Small intestine (tissue), 7 donors: Measurements from ENCODE around the gene CAMKK2. TPM values are rescaled to one million over a fixed set of nuclear protein-coding genes. Genes with fewer than 3 reads are reported as not detected.
"Not testable (repeated sequence)": the region's sequence is repeated elsewhere in the genome, so short reads cannot be mapped to it uniquely, and the experiment has no call there.

Experiments
- DNase-seq, 2 donors: peaks; one replicate each; pipeline versions ENCODE4 v3.0.0 to v3.0.0-alpha.2; 2013
- FAIRE-seq: peaks from 2 replicates; lab custom pipeline; 2012; peaks lifted over from hg19 to GRCh38; lab: Jason Lieb, UNC
- H3K27ac ChIP-seq, 3 donors: one replicate each; pipeline ENCODE4 v1.5.1; 2013; ENCODE audit warnings: low read length in 2 of 3, mild to moderate bottlenecking in 2 of 3, control low read depth in 1 of 3, inconsistent platforms in 1 of 3, low read depth in 1 of 3, moderate library complexity in 1 of 3
- H3K27me3 ChIP-seq, 3 donors: one replicate each; pipeline ENCODE4 v1.6.1; 2013; ENCODE audit warnings: low read length in 3 of 3, inconsistent platforms in 1 of 3; ENCODE audit not compliant: control insufficient read depth in 3 of 3, insufficient read depth in 3 of 3
- H3K36me3 ChIP-seq, 3 donors: one replicate each; pipeline ENCODE4 v1.6.1; 2013; ENCODE audit warnings: low read length in 3 of 3, inconsistent platforms in 1 of 3, low read depth in 1 of 3, mild to moderate bottlenecking in 1 of 3, moderate library complexity in 1 of 3; ENCODE audit not compliant: control insufficient read depth in 3 of 3, insufficient read depth in 2 of 3
- H3K4me1 ChIP-seq, 3 donors: one replicate each; pipeline ENCODE4 v1.6.1; 2013; ENCODE audit warnings: low read length in 2 of 3, inconsistent platforms in 1 of 3, low read depth in 1 of 3, mild to moderate bottlenecking in 1 of 3, moderate library complexity in 1 of 3; ENCODE audit not compliant: control insufficient read depth in 3 of 3, insufficient read depth in 2 of 3
- H3K4me3 ChIP-seq, 3 donors: one replicate each; pipeline ENCODE4 v1.5.1; 2013; ENCODE audit warnings: low read length in 3 of 3, control low read depth in 1 of 3, inconsistent platforms in 1 of 3, low read depth in 1 of 3, mild to moderate bottlenecking in 1 of 3, moderate library complexity in 1 of 3
- H3K9me3 ChIP-seq, 2 donors: one replicate each; pipeline ENCODE4 v1.6.1; 2013; ENCODE audit warnings: low read depth in 1 of 2, low read length in 1 of 2; ENCODE audit not compliant: control insufficient read depth in 2 of 2, insufficient read depth in 1 of 2
- WGBS, 3 donors: extraction: QIAGEN DNeasy Blood & Tissue Kit; methylation state at CpG; one replicate each; pipeline ENCODE4 v1.1.7; 2013; 5-methylcytosine and 5-hydroxymethylcytosine counted together
- polyA plus RNA-seq, 4 donors: library from polyadenylated mRNA; stranded (reverse) in 3 of 4; unstranded in 1 of 4; fragments of 200-250 nt in 3 of 4; fragments of 120-200 nt in 1 of 4; gene quantifications; one replicate each; pipeline versions ENCODE4 v1.2.1 to v1.2.3, GENCODE V29; 2013
- donor health status: healthy with polysubstance abuse.
- donor health status: control.
- donor health status: control.
- donor health status: Bipolar disorder and iron deficiency.
- donor health status: healthy.

Gene CAMKK2
- polyA plus RNA-seq, 4 donors, result 25.4 to 46.5 (median 39.5) TPM

DNA sequence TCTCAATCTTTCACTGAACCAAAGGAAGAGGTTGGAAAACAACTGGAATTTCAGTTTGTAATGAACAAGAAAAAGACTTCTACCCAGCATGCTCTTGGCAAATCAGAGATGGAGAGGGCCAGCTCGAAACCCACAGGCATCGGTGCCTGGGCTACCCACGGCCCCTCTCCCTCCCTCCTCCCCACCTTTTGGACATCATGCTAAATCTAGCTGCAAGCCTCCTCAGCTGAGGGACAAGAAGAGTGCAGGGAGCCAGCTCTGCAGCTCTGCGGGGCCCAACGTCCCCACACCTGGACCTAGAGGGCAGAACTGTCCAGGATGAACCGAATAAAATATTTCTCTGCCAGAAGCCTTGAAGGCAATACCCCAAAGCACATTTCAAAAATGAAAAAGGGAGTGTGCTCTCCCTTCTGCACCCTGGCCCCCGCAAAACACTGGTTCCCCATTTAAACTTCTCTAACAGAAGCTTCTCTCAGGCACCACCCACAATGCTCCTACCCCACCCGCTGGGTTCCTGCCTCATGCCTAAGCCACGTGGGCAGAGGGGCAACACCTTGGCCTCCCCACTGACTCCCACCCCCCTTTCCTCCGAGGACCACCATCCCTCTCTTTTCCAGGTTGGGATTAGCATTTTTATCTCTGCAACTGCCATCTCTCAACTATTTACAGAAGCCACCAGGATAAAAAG is 8.2 kb downstream of the CAMKK2 start:
- Histone ChIP-seq H3K9me3 (no peaks in the 10 kb centered on the region), H3K4me1 (no peaks in the 10 kb centered on the region), H3K27ac (peak overlapping the region in 1 of 3 donors; percentile 58), H3K27me3 (no peaks in the 10 kb centered on the region), H3K4me3 (no peak overlapping the region), H3K36me3 (peaks cover 0 to 58% (median 0%) of the 10 kb centered on the region in 3 donors)
- FAIRE-seq (no peak), DNase-seq (no peak)
- WGBS, 3 donors, result 56 to 65% (median 64%) methylated on average over 10 of the region's 10 CpGs

DNA sequence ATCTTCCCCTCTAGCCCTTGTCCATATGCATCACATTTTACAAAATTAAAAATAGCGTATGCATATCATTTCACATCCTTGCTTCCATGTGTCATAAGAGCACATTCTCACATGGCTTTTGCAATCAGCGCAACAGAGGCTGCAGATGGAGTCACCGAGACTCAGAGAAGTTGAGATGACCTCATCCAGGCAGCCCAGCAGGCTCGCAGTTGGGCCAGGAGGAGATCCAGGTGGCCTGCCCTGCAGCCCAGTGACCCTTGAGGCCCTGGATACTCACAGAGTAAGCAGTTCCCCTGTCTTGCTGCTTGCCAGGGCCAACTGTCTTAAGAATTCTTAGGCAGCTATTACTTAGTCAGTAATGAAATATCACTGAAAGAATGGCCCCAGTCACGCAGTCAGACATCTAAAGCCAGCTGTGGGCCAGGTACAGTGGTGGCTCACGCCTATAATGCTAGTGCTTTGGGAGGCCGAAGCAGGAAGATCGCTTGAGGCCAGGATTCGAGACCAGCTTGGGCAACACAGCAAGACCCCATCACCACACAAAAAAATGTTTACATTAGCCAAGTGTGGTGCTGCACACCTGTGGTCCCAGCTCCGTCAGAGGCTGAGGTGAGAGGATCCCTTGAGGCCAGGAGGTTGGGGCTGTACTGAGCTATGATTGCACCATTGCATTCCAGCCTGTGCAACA is 9.1 kb downstream of the CAMKK2 start:
- H3K4me1 ChIP-seq, result no peaks in the 10 kb centered on the region
- 89 to 91% (median 90%) methylated on average over 10 of the region's 10 CpGs for WGBS, 3 donors
- H3K27me3 ChIP-seq, result no peaks in the 10 kb centered on the region
- H3K27ac ChIP-seq, result no peak overlapping the region
- FAIRE-seq (no peak), DNase-seq (no peak)
- H3K4me3 ChIP-seq, result no peak overlapping the region
- no peaks in the 10 kb centered on the region for H3K9me3 ChIP-seq
- H3K36me3 ChIP-seq, result peaks cover 0 to 62% (median 0%) of the 10 kb centered on the region in 3 donors

DNA sequence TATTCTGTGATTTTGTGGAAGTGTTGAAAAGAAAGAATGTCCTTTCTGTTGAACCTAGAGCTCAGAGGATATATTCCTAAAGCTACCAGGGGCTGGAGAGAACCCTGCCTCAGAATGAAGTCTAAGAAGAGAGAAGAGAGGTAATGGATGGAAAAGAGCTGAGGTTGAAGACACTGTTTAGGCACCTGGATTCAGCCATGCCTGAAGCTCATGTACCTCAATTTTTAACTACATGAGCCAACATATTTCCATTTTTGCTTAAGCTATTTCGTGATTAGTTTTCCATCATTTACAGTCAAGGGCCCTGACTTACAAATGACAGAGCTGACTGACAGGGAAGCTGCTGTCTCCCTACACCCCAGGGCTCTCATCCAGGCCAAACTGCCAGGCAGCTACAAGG is 10.7 kb downstream of the CAMKK2 start:
- Histone ChIP-seq H3K9me3 (no peaks in the 10 kb centered on the region), H3K36me3 (peaks cover 0 to 64% (median 0%) of the 10 kb centered on the region in 3 donors), H3K27ac (no peak overlapping the region), H3K4me1 (no peaks in the 10 kb centered on the region), H3K27me3 (no peaks in the 10 kb centered on the region), H3K4me3 (no peak overlapping the region)
- no peak for FAIRE-seq
- DNase-seq, result no peak
- 90 to 100% (median 94%) methylated on average over 1 of the region's 1 CpG for WGBS, 3 donors

GRCh38 chr12:121284551-121285390 is 11.7 kb downstream of the CAMKK2 start:
- no peak overlapping the region for H3K4me3 ChIP-seq
- H3K27ac ChIP-seq, result peak overlapping the region in 1 of 3 donors; percentile 62
- DNase-seq (no peak), FAIRE-seq (no peak)
- peaks cover 0 to 57% (median 0%) of the 10 kb centered on the region in 3 donors for H3K36me3 ChIP-seq
- WGBS, 3 donors, result 74 to 87% (median 86%) methylated on average over 14 of the region's 14 CpGs
- H3K9me3 ChIP-seq, result no peaks in the 10 kb centered on the region
- no peaks in the 10 kb centered on the region for H3K27me3 ChIP-seq
- H3K4me1 ChIP-seq, result no peaks in the 10 kb centered on the region

DNA sequence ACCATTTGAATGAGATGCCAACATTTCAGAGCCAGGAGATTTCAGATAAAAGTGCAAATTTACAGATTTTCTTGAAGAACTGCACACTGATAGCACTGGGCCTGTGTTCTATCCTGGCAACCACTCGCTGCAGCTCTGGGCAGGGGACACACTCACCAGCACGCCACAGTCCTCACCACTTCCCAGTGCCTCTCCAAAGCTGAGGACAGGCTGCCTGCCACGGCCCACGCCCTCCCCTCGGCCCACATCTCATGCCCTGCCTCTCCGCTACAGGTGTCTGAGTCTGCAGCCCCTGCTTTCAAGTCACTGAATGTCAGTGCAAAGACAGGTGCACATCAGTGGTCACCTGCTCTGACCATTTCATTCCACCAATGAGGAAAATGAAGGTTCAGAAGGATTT is 12.7 kb downstream of the CAMKK2 start:
- Histone ChIP-seq H3K9me3 (no peaks in the 10 kb centered on the region), H3K27me3 (no peaks in the 10 kb centered on the region), H3K36me3 (peaks cover 0 to 60% (median 0%) of the 10 kb centered on the region in 3 donors), H3K27ac (no peak overlapping the region), H3K4me3 (no peak overlapping the region), H3K4me1 (no peaks in the 10 kb centered on the region)
- DNase-seq, result no peak
- WGBS, 3 donors, result 89 to 96% (median 95%) methylated on average over 6 of the region's 6 CpGs
- no peak for FAIRE-seq

- Histone ChIP-seq H3K27me3 (no peaks in the 10 kb centered on the region), H3K36me3 (peaks cover 0 to 64% (median 0%) of the 10 kb centered on the region in 3 donors), H3K4me3 (no peak overlapping the region), H3K4me1 (no peaks in the 10 kb centered on the region), H3K27ac (no peak overlapping the region), H3K9me3 (no peaks in the 10 kb centered on the region)
- FAIRE-seq (no peak), DNase-seq (no peak)
- 84 to 93% (median 91%) methylated on average over 5 of the region's 5 CpGs for WGBS, 3 donors
Observed at GRCh38 chr12:121283388-121283787, 13.1 kb downstream of the CAMKK2 start.

GRCh38 chr12:121282910-121283309 is 13.6 kb downstream of the CAMKK2 start:
- H3K4me1 ChIP-seq, H3K4me3 ChIP-seq, H3K27ac ChIP-seq, FAIRE-seq, DNase-seq, H3K27me3 ChIP-seq, H3K9me3 ChIP-seq: not testable (repeated sequence)
- peaks cover 0 to 66% (median 0%) of the 10 kb centered on the region in 3 donors for H3K36me3 ChIP-seq
- WGBS, 3 donors, result 95 to 96% (median 96%) methylated on average over 11 of the region's 11 CpGs

- no peaks in the 10 kb centered on the region for H3K4me1 ChIP-seq
- no peak for FAIRE-seq
- no peak overlapping the region for H3K4me3 ChIP-seq
- peak overlapping the region in 1 of 3 donors; percentile 52 for H3K27ac ChIP-seq
- DNase-seq, result no peak
- peaks cover 0 to 66% (median 0%) of the 10 kb centered on the region in 3 donors for H3K36me3 ChIP-seq
- no peaks in the 10 kb centered on the region for H3K27me3 ChIP-seq
- H3K9me3 ChIP-seq, result no peaks in the 10 kb centered on the region
- WGBS, 3 donors, result 77 to 85% (median 85%) methylated on average over 10 of the region's 10 CpGs
Observed at GRCh38 chr12:121282072-121282742, 14.3 kb downstream of the CAMKK2 start.
